Measurements from ENCODE around the gene PCNX1. TPM values are rescaled to one million over a fixed set of nuclear protein-coding genes. Genes with fewer than 3 reads are reported as not detected.

Gene PCNX1
- total RNA-seq, 1 experiment from 2014 or later = 48.0 TPM

GRCh38 chr14:71005076-71005475 is 97.8 kb downstream of the PCNX1 start:
- H3K23me2 ChIP-seq (ENCODE audit: insufficient read length, low read depth, low read length, poor library complexity, severe bottlenecking) = no peaks in the 10 kb centered on the region
- H3K27me3 ChIP-seq (ENCODE audit: insufficient read depth, low read length) = no peaks in the 10 kb centered on the region
- H3K79me1 ChIP-seq (ENCODE audit: insufficient read depth, low read depth, low read length, poor library complexity, severe bottlenecking) = no peaks in the 10 kb centered on the region
- no peaks in the 10 kb centered on the region for H3K79me2 ChIP-seq (ENCODE audit: insufficient read depth, low read length)
- WGBS (ENCODE audit: extremely low coverage, insufficient read length, low lambda C conversion rate) = no CpG with 5 or more reads among the region's 4 CpGs
- H4K20me1 ChIP-seq (ENCODE audit: control insufficient read depth, insufficient read depth, insufficient read length) = no peaks in the 10 kb centered on the region
- H3K4me1 Mint-ChIP-seq = no peaks in the 10 kb centered on the region
- H3K4me2 ChIP-seq (ENCODE audit: insufficient read depth, insufficient read length, low read length) = no peak overlapping the region
- H2AFZ ChIP-seq (ENCODE audit: low read length) = no peak overlapping the region
- no peaks in the 10 kb centered on the region for H3K9me3 ChIP-seq (ENCODE audit: control insufficient read depth, low read depth, low read length)
- H3K9me3 Mint-ChIP-seq = no peaks in the 10 kb centered on the region
- no peak overlapping the region for H2BK20ac ChIP-seq (ENCODE audit: low read depth, low read length, poor library complexity, severe bottlenecking)
- H4K5ac ChIP-seq (ENCODE audit: insufficient read length, low read depth, low read length) = no peak overlapping the region
- peaks cover 3 to 14% (median 14%) of the 10 kb centered on the region in 3 experiments; a peak in 6 of 7 replicates for H3K36me3 Mint-ChIP-seq (ENCODE audit: insufficient read depth in 1 of 3, low read depth in 3 of 3)
- no peak overlapping the region for H2BK15ac ChIP-seq (ENCODE audit: low read depth, low read length)
- H3K27ac ChIP-seq (ENCODE audit: insufficient read length, low read depth, low read length) = no peak overlapping the region
- H3K4me1 ChIP-seq (ENCODE audit: insufficient read depth, low read length) = no peaks in the 10 kb centered on the region; the same call in 1 of the 2 replicates
- DNase-seq = no peak
- H3K4ac ChIP-seq (ENCODE audit: low read depth, low read length) = no peak overlapping the region
- H4K91ac ChIP-seq (ENCODE audit: insufficient read length, low read depth, low read length) = no peak overlapping the region
- no peak overlapping the region for H3K23ac ChIP-seq (ENCODE audit: insufficient read length, low read depth, low read length)
- no peak overlapping the region for H2BK5ac ChIP-seq (ENCODE audit: insufficient read length, low read length)
- H3K4me3 Mint-ChIP-seq = no peak overlapping the region
- H3K27me3 Mint-ChIP-seq (ENCODE audit: low read depth) = no peaks in the 10 kb centered on the region
- H3K14ac ChIP-seq (ENCODE audit: insufficient read depth, low read length) = no peak overlapping the region
- H3K56ac ChIP-seq (ENCODE audit: insufficient read length, low read depth, low read length) = no peak overlapping the region
- H3K18ac ChIP-seq (ENCODE audit: insufficient read length, low read depth, low read length) = no peak overlapping the region
- H2BK12ac ChIP-seq (ENCODE audit: insufficient read length, low read depth, low read length) = no peak overlapping the region
- H2AK5ac ChIP-seq (ENCODE audit: insufficient read length, low read length) = no peak overlapping the region
- no peak for TF ChIP-seq CTCF (conservative IDR thresholded peaks at IDR 0.05)
- H3T11ph ChIP-seq (ENCODE audit: low read length) = no peak overlapping the region
- no peak overlapping the region for H4K8ac ChIP-seq (replicated peaks; ENCODE audit: insufficient read length, low read depth, low read length)
- H2BK120ac ChIP-seq (ENCODE audit: low read depth, low read length, poor library complexity, severe bottlenecking) = no peak overlapping the region
- no peak overlapping the region for H3K9ac ChIP-seq (ENCODE audit: extremely low read depth, insufficient read length, low read length)
- H3K27ac Mint-ChIP-seq = no peak overlapping the region

All from H9 (cell line).